Fibroblast of lung (primary cell): Measurements from ENCODE around the gene SRCIN1. TPM values are rescaled to one million over a fixed set of nuclear protein-coding genes. Genes with fewer than 3 reads are reported as not detected.

ENCODE experiments used
- DNase-seq, 2 donors: peaks; one replicate each; pipeline versions ENCODE4 v3.0.0 to v3.0.0-alpha.2; 2010; ENCODE audit warnings: low read depth in 2 of 2
- H2AFZ ChIP-seq: 2 replicates; pipeline ENCODE4 v1.5.1; 2012; ENCODE audit warnings: low read length, control low read depth, inconsistent platforms
- H3K27ac ChIP-seq: 2 replicates; pipeline ENCODE4 v1.5.1; 2011; ENCODE audit warnings: low read length, control low read depth; ENCODE audit not compliant: insufficient read depth
- H3K27me3 ChIP-seq: 2 replicates; pipeline ENCODE4 v1.5.1; 2011; ENCODE audit warnings: mild to moderate bottlenecking, low read length; ENCODE audit not compliant: control insufficient read depth, insufficient read depth
- H3K36me3 ChIP-seq: 2 replicates; pipeline ENCODE4 v1.5.1; 2011; ENCODE audit warnings: low read length; ENCODE audit not compliant: control insufficient read depth, insufficient read depth
- H3K4me1 ChIP-seq: 2 replicates; pipeline ENCODE4 v1.5.1; 2011; ENCODE audit warnings: low read length; ENCODE audit not compliant: control insufficient read depth, insufficient read depth; ENCODE audit errors: extremely low read depth
- H3K4me2 ChIP-seq: 2 replicates; pipeline ENCODE4 v1.5.1; 2011; ENCODE audit warnings: low read length, control low read depth; ENCODE audit not compliant: insufficient read depth; ENCODE audit errors: extremely low read depth
- H3K4me3 ChIP-seq, 4 experiments: fragments of 200-600 bp in 1 of 4; sonication (generic) in 1 of 4; replicated peaks in 1 of 4; 2 replicates each; pipeline ENCODE4 v1.5.1; 2011 to 2016; ENCODE audit warnings: low read length in 4 of 4, low read depth in 3 of 4, mild to moderate bottlenecking in 3 of 4, control low read depth in 2 of 4, inconsistent platforms in 1 of 4, mixed read lengths in 1 of 4; ENCODE audit not compliant: insufficient read depth in 1 of 4; ENCODE audit errors: control extremely low read depth in 1 of 4
- H3K79me2 ChIP-seq: 2 replicates; pipeline ENCODE4 v1.5.1; 2012; ENCODE audit warnings: mild to moderate bottlenecking, low read length, inconsistent platforms; ENCODE audit not compliant: control insufficient read depth, insufficient read depth
- H3K9ac ChIP-seq: 2 replicates; pipeline ENCODE4 v1.5.1; 2011; ENCODE audit warnings: mild to moderate bottlenecking, low read length, control low read depth; ENCODE audit not compliant: insufficient read depth
- H3K9me3 ChIP-seq: 2 replicates; pipeline ENCODE4 v1.5.1; 2012; ENCODE audit warnings: low read depth, low read length; ENCODE audit not compliant: control insufficient read depth, insufficient read depth
- H4K20me1 ChIP-seq: 2 replicates; pipeline ENCODE4 v1.5.1; 2011; ENCODE audit warnings: low read length; ENCODE audit not compliant: control insufficient read depth, insufficient read depth; ENCODE audit errors: extremely low read depth
- CTCF ChIP-seq, 2 donors: IDR thresholded peaks in 1 of 2; conservative IDR thresholded peaks in 1 of 2; 1 replicate in 1 of 2; 2 replicates in 1 of 2; pipeline ENCODE4 v1.5.1; 2011 to 2012; ENCODE audit warnings: low read length in 2 of 2, control low read depth in 1 of 2, inconsistent platforms in 1 of 2, low read depth in 1 of 2, mild to moderate bottlenecking in 1 of 2
- EZH2 ChIP-seq: IDR thresholded peaks from 2 replicates; pipeline ENCODE4 v1.5.1; 2012; ENCODE audit warnings: low read length, control low read depth, mild to moderate bottlenecking; ENCODE audit errors: missing control alignments
- polyA plus RNA-seq, 2 donors: library from polyadenylated mRNA; depleted of rRNA in 1 of 2; stranded (reverse) in 1 of 2; unstranded in 1 of 2; fragments of >200 nt; gene quantifications; 2 replicates each; pipeline ENCODE4 v1.2.1, GENCODE V29; 2011 to 2012; ENCODE audit warnings: missing spikeins in 1 of 2
- total RNA-seq: library from RNA; depleted of rRNA; stranded (reverse); fragments of >200 nt; gene quantifications from 2 replicates; pipeline ENCODE4 v1.2.1, GENCODE V29; 2014

The SRCIN1 gene
- total and polyA plus RNA-seq, 2 donors (not counting 1 experiment from before 2014, with no cell fraction given), result under 0.01 TPM; not detected in 1

DNA sequence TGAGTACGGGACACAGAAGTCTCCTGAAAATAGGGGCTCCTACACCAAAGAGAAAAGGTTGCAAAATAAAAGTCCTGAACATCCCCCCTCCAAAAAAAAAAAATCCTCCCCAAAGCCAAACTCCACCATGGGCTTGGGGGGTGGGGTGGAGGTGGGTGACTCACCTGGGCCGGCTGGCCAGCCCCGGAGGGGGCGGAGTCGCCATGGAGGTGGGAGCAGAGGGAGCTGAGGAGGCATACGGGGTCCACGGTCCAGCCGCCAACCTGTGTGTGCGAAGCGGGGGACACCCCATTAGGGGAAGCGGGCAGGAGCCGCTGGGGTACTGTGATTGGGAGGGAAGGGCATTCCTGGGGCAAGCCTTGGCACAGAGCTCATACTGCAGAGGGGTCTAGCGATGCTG is 31.0 kb downstream of the SRCIN1 start:
- Histone ChIP-seq H3K27ac (no peak overlapping the region), H4K20me1 (no peaks in the 10 kb centered on the region), H3K4me1 (no peaks in the 10 kb centered on the region), H3K79me2 (no peaks in the 10 kb centered on the region), H2AFZ (no peak overlapping the region), H3K9ac (no peak overlapping the region), H3K27me3 (peaks cover 81% of the 10 kb centered on the region), H3K9me3 (no peaks in the 10 kb centered on the region), H3K4me2 (no peak overlapping the region), H3K36me3 (no peaks in the 10 kb centered on the region), H3K4me3 (no peak overlapping the region)
- DNase-seq, result no peak
- TF ChIP-seq CTCF (conservative IDR thresholded peaks at IDR 0.05 in 1 of 2, IDR thresholded peaks at IDR 0.05 in 1 of 2; ENCODE audit: low read depth in 1 of 2, low read length in 2 of 2), result no peak
- TF ChIP-seq EZH2, result no peak

DNA sequence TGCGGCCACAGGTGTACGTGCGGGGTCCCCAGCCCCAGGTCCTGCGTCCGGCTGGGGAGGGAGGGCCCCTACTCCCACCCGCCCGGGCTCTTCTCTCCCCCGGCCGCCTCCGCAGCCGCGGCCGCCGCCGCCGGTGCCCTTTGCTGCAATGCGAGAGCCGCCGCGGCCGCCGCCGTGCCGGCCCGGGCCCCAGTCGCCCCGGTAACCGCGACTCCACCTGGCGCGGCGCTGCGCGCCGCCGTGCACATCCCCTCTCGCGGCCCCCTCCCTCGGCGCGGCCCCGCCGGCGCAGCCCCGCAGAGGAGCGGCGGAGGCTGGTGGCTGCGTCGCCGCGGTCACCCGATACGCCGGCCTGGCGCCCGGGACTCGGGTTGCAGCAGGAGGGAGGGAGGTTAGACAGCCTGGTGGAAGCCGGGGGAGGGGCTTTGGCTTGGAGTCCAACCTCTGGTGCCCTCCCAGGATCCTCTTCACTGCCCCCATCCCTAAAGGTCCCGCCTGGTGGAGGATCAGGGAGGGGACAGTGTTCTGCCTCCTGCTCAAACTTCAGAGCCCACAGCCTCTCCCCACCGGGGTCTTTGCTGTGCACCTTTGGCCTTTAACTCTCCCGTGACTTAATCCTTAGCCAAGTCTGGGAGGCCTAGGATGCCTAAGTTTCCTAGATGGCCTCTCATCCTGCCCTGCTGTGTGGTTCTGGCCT is 32.9 kb downstream of the SRCIN1 start:
- Histone ChIP-seq H3K4me3 (no peak overlapping the region), H3K4me2 (no peak overlapping the region), H3K9me3 (no peaks in the 10 kb centered on the region), H3K36me3 (no peaks in the 10 kb centered on the region), H3K27me3 (peaks cover 70% of the 10 kb centered on the region), H3K79me2 (no peaks in the 10 kb centered on the region), H2AFZ (no peak overlapping the region), H4K20me1 (no peaks in the 10 kb centered on the region), H3K4me1 (no peaks in the 10 kb centered on the region), H3K27ac (no peak overlapping the region), H3K9ac (no peak overlapping the region)
- DNase-seq, result no peak
- TF ChIP-seq EZH2 (peak; percentile 99), CTCF (conservative IDR thresholded peaks at IDR 0.05 in 1 of 2, IDR thresholded peaks at IDR 0.05 in 1 of 2; ENCODE audit: low read depth in 1 of 2, low read length in 2 of 2) (no peak)

DNA sequence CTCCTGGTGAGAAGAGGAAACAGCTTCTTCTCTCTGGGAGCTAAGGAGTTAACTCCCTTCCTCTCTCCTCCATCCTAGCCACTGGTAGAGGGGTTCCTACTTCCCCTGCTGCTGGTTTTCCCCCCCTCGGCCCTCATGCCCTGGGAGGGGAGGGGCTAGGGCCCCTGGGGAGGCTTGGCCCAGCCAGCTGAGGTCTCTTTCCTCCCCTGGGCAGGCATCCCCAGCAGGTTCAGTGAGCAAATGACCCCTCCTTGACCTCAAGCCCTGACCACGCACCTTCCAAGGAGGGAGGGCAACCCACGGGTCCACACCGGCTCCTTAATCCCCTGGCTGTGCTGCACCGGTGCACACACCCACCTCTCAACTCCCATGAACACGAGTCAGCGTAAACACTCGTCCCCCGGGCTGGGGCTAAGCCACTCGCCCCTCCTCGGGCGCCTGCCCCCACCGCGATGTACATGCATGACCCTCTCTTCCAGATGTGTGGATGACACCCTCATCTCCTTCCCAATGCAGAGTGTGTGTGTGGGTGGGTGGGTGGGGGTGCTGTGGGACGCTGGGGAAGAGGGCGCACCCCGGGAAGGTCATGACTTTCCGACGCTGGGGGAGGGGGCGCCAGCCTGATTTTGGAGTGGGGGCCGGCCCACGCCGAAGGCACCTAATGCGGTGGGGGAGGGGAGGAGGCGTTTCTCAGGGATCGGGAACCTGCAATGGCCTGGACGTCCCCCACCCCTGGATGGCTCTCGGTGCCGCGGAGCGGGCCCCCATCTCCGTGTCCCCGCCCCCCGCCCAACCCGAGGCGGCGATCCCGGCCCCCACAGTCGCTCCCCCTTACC is 33.7 kb downstream of the SRCIN1 start:
- Histone ChIP-seq H3K9ac (no peak overlapping the region), H2AFZ (no peak overlapping the region), H4K20me1 (no peaks in the 10 kb centered on the region), H3K27me3 (peaks cover 70% of the 10 kb centered on the region), H3K4me1 (no peaks in the 10 kb centered on the region), H3K79me2 (no peaks in the 10 kb centered on the region), H3K4me2 (no peak overlapping the region), H3K4me3 (no peak overlapping the region), H3K9me3 (no peaks in the 10 kb centered on the region), H3K36me3 (no peaks in the 10 kb centered on the region), H3K27ac (no peak overlapping the region)
- DNase-seq, result no peak
- TF ChIP-seq CTCF (conservative IDR thresholded peaks at IDR 0.05 in 1 of 2, IDR thresholded peaks at IDR 0.05 in 1 of 2; ENCODE audit: low read depth in 1 of 2, low read length in 2 of 2) (no peak), EZH2 (peak; percentile 96)
